Measurements from ENCODE around the gene WARS2.

Gene WARS2

GRCh38 chr1:118993700-118994026 lies 146.8 kb downstream of the WARS2 start:
- no peak for DNase-seq

GRCh38 chr1:118992868-118993699 lies 147.4 kb downstream of the WARS2 start:
- DNase-seq: no peak

GRCh38 chr1:118992237-118992825 lies 148.1 kb downstream of the WARS2 start:
- no peak for DNase-seq

DNA sequence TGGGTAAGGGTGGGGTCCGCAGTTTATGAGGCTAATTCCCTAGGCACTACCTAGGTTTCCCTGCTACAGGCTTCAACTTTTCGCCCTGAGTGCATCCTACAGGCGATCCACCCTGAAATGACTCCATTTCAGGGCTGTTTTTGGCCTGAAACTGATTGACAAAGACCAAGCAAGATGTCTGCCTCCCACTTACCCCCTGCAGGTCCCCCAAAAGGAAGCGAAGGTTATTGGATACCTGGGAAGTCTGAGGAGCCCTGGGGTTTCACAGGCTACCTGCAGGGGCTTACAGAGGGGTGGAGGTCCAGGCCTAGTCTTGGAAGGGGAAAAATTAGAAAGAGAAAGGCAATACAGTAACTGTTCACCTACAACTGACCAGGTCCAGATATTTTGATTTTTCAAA lies 149.0 kb downstream of the WARS2 start:
- no peak for DNase-seq

DNA sequence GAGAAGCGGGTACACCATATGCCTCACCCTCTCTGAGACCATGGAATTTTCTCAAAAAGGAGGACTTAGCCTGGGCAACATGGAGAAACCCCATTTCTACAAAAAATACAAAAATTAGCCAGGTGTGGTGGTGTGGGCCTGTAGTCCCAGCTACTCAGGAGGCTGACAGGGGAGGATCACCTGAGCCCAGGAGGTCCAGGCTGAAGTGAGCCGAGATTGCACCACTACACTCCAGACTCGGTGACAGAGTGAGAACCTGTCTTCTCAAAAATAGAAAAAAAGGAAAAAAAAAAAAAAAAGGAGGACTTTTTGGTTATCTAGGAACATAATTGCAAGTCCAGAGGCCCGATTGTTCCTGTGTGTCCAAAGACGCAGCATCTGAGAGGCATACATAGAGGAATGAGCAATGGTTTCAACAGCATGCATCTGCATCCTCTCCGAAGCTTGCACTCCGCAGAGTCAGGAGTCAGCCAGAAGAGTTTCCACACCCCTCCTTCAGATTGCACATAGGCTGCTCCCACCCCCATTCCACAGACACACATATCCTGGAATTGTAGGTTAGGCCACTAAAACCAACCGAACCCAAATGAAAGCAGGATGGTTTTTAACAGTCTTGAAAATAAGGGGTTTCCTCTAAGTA lies 149.8 kb downstream of the WARS2 start:
- no peak for DNase-seq

GRCh38 chr1:118989878-118990378 lies 150.5 kb downstream of the WARS2 start:
- no peak for DNase-seq

- DNase-seq: no peak
Measured at GRCh38 chr1:118989006-118989815, 151.2 kb downstream of the WARS2 start.

GRCh38 chr1:118988186-118989005 lies 152.1 kb downstream of the WARS2 start, which contains the start of gene TBX15:
TSS of gene TBX15 (minus strand) at chr1:118988343. CDS start at chr1:118987795, 548 bp downstream.
- DNase-seq: no peak

GRCh38 chr1:118987468-118988185 lies 152.8 kb downstream of the WARS2 start:
- no peak for DNase-seq

- DNase-seq: no peak
Measured at GRCh38 chr1:118986555-118987467, 153.6 kb downstream of the WARS2 start.

- no peak for DNase-seq
Measured at GRCh38 chr1:118985640-118986554, 154.6 kb downstream of the WARS2 start.

- no peak for DNase-seq
Measured at GRCh38 chr1:118984722-118985639, 155.5 kb downstream of the WARS2 start.

GRCh38 chr1:118984086-118984721 lies 156.2 kb downstream of the WARS2 start:
- DNase-seq: no peak

GRCh38 chr1:118983558-118984041 lies 156.9 kb downstream of the WARS2 start:
- no peak for DNase-seq

DNA sequence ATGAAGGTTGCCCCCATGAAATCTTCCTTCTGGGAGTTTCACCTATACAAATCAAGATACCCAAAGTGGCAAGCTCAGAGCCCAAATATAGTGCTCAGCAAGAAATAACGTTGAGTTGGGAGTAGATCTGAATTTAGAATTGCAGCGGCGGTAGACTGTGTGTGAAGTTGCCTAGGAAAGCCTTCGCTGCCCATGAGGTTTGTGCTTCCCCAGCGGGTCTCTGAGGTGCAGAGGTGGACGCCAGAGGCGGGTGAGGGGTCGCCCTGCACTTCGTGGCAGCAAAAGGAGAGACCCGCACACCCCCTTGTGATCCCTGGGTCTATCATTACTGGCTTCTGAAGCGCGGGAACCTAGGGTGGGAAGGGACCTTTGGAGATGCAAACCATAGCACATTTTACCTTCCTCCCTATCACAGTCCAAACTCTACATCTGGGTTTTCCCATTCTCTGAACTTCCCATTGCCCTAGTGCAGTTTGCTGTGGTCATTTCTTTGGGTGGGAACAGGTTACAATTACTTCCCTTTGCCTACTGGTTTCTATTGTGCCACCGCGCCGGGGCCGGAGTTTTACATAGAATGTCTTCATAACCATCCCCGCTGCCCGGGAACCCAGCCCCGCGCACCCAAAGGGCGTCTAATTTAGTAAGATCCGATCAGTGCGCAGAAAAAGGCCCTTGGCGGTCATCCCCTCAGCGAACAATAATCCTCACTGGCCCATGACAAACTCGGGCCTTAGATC lies 157.5 kb downstream of the WARS2 start:
- no peak for DNase-seq

DNA sequence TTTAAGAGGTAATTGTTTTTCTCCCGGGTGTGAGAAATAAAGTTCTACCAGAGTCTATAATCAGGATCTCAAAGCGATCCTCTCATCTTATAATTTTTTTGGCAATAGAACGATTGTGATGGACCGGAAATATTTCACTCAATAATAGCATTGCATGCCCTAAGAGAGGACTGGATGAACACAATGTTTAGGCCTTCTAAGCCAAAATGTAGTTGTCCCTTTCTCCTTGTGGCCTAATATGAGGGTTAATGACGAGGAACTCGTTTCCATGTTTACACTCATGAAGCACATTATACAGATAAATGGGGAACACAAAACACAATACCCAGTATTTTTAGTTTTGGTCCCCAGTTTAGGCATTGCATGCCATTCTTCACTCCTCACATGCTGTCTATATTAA lies 158.2 kb downstream of the WARS2 start:
- DNase-seq: no peak

GRCh38 chr1:118981436-118981835 lies 159.0 kb downstream of the WARS2 start:
- no peak for DNase-seq

Data from activated CD4-positive, alpha-beta T cell treated with anti-CD3 and anti-CD28 coated beads, Interleukin-10, Interleukin-2, amounts not matched to agents 100 ng/mL and 50 ng/mL, durations not matched to agents 16 hours and 8 hours (primary cell).